ENCODE results near the gene AKR1B15. TPM values are rescaled to one million over a fixed set of nuclear protein-coding genes. Genes with fewer than 3 reads are reported as not detected.

Gene AKR1B15
- polyA plus RNA-seq, 3 donors: not detected

DNA sequence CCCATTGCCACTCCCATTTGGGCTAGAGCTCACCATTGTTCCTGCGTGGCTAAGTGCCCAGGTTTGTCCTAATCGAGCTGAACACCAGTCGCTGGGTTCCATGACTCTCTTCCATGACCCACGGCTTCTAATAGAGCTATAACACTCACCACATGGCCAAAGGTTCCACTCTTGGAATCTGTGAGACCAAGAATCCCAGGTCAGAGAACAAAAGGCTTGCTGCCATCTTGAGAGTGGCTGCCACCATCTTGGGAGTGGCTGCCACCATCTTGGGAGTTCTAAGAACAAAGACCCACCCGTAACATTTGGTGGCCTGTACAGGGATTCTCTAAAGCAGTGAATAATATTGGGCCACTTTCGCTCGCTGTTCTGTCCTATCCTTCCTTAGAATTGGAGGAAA is 37.0 kb downstream of the AKR1B15 start:
- H3K36me3 ChIP-seq (replicated peaks in 1 of 2; ENCODE audit: control insufficient read depth in 1 of 2, insufficient read depth in 2 of 2, low read length in 2 of 2): no peaks in the 10 kb centered on the region
- no peak overlapping the region for H3K9ac ChIP-seq (ENCODE audit: insufficient read depth, low read length, poor library complexity, severe bottlenecking)
- peaks cover 0 to 2% of the 10 kb centered on the region in 2 donors for H3K27me3 ChIP-seq (ENCODE audit: control insufficient read depth in 2 of 2, insufficient read depth in 2 of 2, low read length in 2 of 2)
- H3K9me3 ChIP-seq (replicated peaks in 1 of 2; ENCODE audit: control insufficient read depth in 1 of 2, insufficient read depth in 1 of 2, low read length in 2 of 2): no peaks in the 10 kb centered on the region
- WGBS (ENCODE audit: insufficient coverage): 98% methylated on average over 5 of the region's 7 CpGs
- H3K27ac Mint-ChIP-seq: no peak overlapping the region
- H4K20me1 ChIP-seq (ENCODE audit: insufficient read depth, low read length): no peaks in the 10 kb centered on the region
- no peak overlapping the region for H2AFZ ChIP-seq (ENCODE audit: insufficient read depth, low read depth, low read length, poor library complexity, severe bottlenecking)
- no peak overlapping the region for H3K4me2 ChIP-seq (replicated peaks; ENCODE audit: extremely low read depth, low read length, poor library complexity, severe bottlenecking)
- TF ChIP-seq, protein P1, sequence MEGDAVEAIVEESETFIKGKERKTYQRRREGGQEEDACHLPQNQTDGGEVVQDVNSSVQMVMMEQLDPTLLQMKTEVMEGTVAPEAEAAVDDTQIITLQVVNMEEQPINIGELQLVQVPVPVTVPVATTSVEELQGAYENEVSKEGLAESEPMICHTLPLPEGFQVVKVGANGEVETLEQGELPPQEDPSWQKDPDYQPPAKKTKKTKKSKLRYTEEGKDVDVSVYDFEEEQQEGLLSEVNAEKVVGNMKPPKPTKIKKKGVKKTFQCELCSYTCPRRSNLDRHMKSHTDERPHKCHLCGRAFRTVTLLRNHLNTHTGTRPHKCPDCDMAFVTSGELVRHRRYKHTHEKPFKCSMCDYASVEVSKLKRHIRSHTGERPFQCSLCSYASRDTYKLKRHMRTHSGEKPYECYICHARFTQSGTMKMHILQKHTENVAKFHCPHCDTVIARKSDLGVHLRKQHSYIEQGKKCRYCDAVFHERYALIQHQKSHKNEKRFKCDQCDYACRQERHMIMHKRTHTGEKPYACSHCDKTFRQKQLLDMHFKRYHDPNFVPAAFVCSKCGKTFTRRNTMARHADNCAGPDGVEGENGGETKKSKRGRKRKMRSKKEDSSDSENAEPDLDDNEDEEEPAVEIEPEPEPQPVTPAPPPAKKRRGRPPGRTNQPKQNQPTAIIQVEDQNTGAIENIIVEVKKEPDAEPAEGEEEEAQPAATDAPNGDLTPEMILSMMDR (IDR thresholded peaks at IDR 0.05): no peak
- no peak for DNase-seq
- H3K4me3 Mint-ChIP-seq: no peak overlapping the region
- H3K27ac ChIP-seq (ENCODE audit: low read depth in 1 of 2, low read length in 2 of 2): no peak overlapping the region
- no peaks in the 10 kb centered on the region for H3K4me1 ChIP-seq (ENCODE audit: control insufficient read depth in 1 of 2, insufficient read depth in 2 of 2, low read length in 2 of 2)
- H3K79me2 ChIP-seq (ENCODE audit: insufficient read depth, low read length): no peaks in the 10 kb centered on the region
- peaks cover 2% of the 10 kb centered on the region for H3K4me1 Mint-ChIP-seq
- H3K36me3 Mint-ChIP-seq: no peaks in the 10 kb centered on the region
- H3K27me3 Mint-ChIP-seq (ENCODE audit: low read depth in 3 of 3): peaks cover 4 to 6% (median 5%) of the 10 kb centered on the region in 3 donors
- no peak overlapping the region for H3K4me3 ChIP-seq (replicated peaks in 1 of 3; ENCODE audit: low read depth in 2 of 3, low read length in 3 of 3)
- peaks cover 0 to 6% (median 3%) of the 10 kb centered on the region in 7 donors for H3K9me3 Mint-ChIP-seq
- intact Hi-C loops (cut with micrococcal nuclease): no loop called here

DNA sequence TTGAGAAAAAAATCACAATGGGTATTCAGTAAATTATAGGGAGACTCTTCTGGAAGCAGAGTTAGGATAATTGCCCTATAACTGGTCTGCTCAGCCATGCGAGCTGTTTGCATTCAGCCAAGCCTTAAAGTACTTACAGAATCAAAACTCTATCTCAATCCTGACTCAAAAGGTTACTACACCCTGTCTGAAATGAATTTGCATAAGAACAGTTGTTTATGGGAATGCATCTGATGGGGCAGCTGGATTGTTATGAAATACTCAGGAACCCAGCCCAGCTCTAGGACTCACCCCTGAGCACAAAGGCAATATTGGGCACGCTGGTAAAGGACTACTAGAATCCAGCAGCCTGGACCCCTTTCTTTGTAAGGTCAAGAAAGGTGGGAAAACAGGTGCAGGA is 38.8 kb downstream of the AKR1B15 start:
- H3K36me3 Mint-ChIP-seq: peaks cover 2% of the 10 kb centered on the region in 2 donors
- Histone ChIP-seq H3K9ac (ENCODE audit: insufficient read depth, low read length, poor library complexity, severe bottlenecking) (no peak overlapping the region), H3K4me1 (ENCODE audit: control insufficient read depth in 1 of 2, insufficient read depth in 2 of 2, low read length in 2 of 2) (no peaks in the 10 kb centered on the region), H3K4me2 (replicated peaks; ENCODE audit: extremely low read depth, low read length, poor library complexity, severe bottlenecking) (no peak overlapping the region), H3K4me3 (replicated peaks in 1 of 3; ENCODE audit: low read depth in 2 of 3, low read length in 3 of 3) (no peak overlapping the region), H3K27ac (ENCODE audit: low read depth in 1 of 2, low read length in 2 of 2) (no peak overlapping the region), H3K27me3 (ENCODE audit: control insufficient read depth in 2 of 2, insufficient read depth in 2 of 2, low read length in 2 of 2) (no peaks in the 10 kb centered on the region), H2AFZ (ENCODE audit: insufficient read depth, low read depth, low read length, poor library complexity, severe bottlenecking) (no peak overlapping the region), H3K36me3 (replicated peaks in 1 of 2; ENCODE audit: control insufficient read depth in 1 of 2, insufficient read depth in 2 of 2, low read length in 2 of 2) (no peaks in the 10 kb centered on the region), H3K79me2 (ENCODE audit: insufficient read depth, low read length) (no peaks in the 10 kb centered on the region), H3K9me3 (replicated peaks in 1 of 2; ENCODE audit: control insufficient read depth in 1 of 2, insufficient read depth in 1 of 2, low read length in 2 of 2) (peaks cover 5 to 6% of the 10 kb centered on the region in 2 donors), H4K20me1 (ENCODE audit: insufficient read depth, low read length) (no peaks in the 10 kb centered on the region)
- H3K27ac Mint-ChIP-seq: no peak overlapping the region
- no peak for DNase-seq
- H3K9me3 Mint-ChIP-seq: peaks cover 5 to 16% (median 12%) of the 10 kb centered on the region in 7 donors
- no peak overlapping the region for H3K4me3 Mint-ChIP-seq
- intact Hi-C loops (cut with micrococcal nuclease): no loop called here
- peaks cover 2% of the 10 kb centered on the region for H3K4me1 Mint-ChIP-seq
- TF ChIP-seq, protein P1 (IDR thresholded peaks at IDR 0.05): no peak
- peaks cover 3 to 5% (median 4%) of the 10 kb centered on the region in 3 donors for H3K27me3 Mint-ChIP-seq (ENCODE audit: low read depth in 3 of 3)
- WGBS (ENCODE audit: insufficient coverage): no CpG with 5 or more reads among the region's 2 CpGs

All from CD14-positive monocyte (primary cell).